Neuronal stem cell (in vitro differentiated cells): ENCODE measurements around the gene CDH13.

Experiments
- DNase-seq: peaks from one replicate; pipeline ENCODE4 v3.0.0-alpha.2; 2013; ENCODE audit warnings: low spot score
- H2AFZ ChIP-seq: one replicate; pipeline ENCODE4 v1.6.1; 2013; ENCODE audit warnings: mild to moderate bottlenecking, low read length, inconsistent platforms
- H2AK5ac ChIP-seq: 2 replicates; pipeline ENCODE4 v1.6.1; 2013; ENCODE audit warnings: low read depth, mild to moderate bottlenecking, inconsistent platforms, low read length, moderate library complexity, mixed read lengths
- H2BK120ac ChIP-seq: 2 replicates; pipeline ENCODE4 v1.6.1; 2013; ENCODE audit warnings: low read depth, mild to moderate bottlenecking, inconsistent platforms, low read length, moderate library complexity, mixed read lengths
- H2BK12ac ChIP-seq: one replicate; pipeline ENCODE4 v1.6.1; 2013; ENCODE audit warnings: low read length, inconsistent platforms
- H2BK15ac ChIP-seq: 2 replicates; pipeline ENCODE4 v1.6.1; 2013; ENCODE audit warnings: mild to moderate bottlenecking, low read length, inconsistent platforms, mixed read lengths
- H2BK5ac ChIP-seq: one replicate; pipeline ENCODE4 v1.6.1; 2013; ENCODE audit warnings: inconsistent platforms, mild to moderate bottlenecking, low read length, moderate library complexity
- H3K14ac ChIP-seq: one replicate; pipeline ENCODE4 v1.6.1; 2013; ENCODE audit warnings: low read length, inconsistent platforms
- H3K18ac ChIP-seq: 2 replicates; pipeline ENCODE4 v1.6.1; 2013; ENCODE audit warnings: low read length, inconsistent platforms
- H3K23ac ChIP-seq: 2 replicates; pipeline ENCODE4 v1.6.1; 2013; ENCODE audit warnings: low read depth, mild to moderate bottlenecking, mixed read lengths, low read length, inconsistent platforms; ENCODE audit not compliant: poor library complexity
- H3K27ac ChIP-seq: replicated peaks from 3 replicates; pipeline ENCODE4 v1.5.1; 2013; ENCODE audit warnings: low read length, inconsistent platforms
- H3K27me3 ChIP-seq, 3 experiments: 2 replicates each; pipeline ENCODE4 v1.6.1; 2013; ENCODE audit warnings: low read length in 3 of 3, mild to moderate bottlenecking in 2 of 3, inconsistent platforms in 1 of 3, low read depth in 1 of 3, mixed read lengths in 1 of 3, moderate library complexity in 1 of 3; ENCODE audit not compliant: control insufficient read depth in 3 of 3, insufficient read depth in 3 of 3
- H3K36me3 ChIP-seq, 2 donors: replicated peaks in 1 of 2; 2 replicates each; pipeline ENCODE4 v1.6.1; 2013; ENCODE audit warnings: low read length in 2 of 2; ENCODE audit not compliant: control insufficient read depth in 2 of 2, insufficient read depth in 2 of 2
- H3K4ac ChIP-seq: 2 replicates; pipeline ENCODE4 v1.6.1; 2013; ENCODE audit warnings: inconsistent platforms, mild to moderate bottlenecking, low read length, moderate library complexity
- H3K4me1 ChIP-seq, 2 donors: 1 replicate in 1 of 2; 2 replicates in 1 of 2; pipeline ENCODE4 v1.6.1; 2013; ENCODE audit warnings: low read length in 2 of 2, low read depth in 1 of 2; ENCODE audit not compliant: control insufficient read depth in 2 of 2, insufficient read depth in 1 of 2
- H3K4me2 ChIP-seq: one replicate; pipeline ENCODE4 v1.6.1; 2013; ENCODE audit warnings: mild to moderate bottlenecking, low read length, inconsistent platforms; ENCODE audit not compliant: insufficient read depth, poor library complexity, severe bottlenecking
- H3K4me3 ChIP-seq, 2 donors: 2 replicates each; pipeline ENCODE4 v1.5.1; 2013; ENCODE audit warnings: low read length in 2 of 2, mild to moderate bottlenecking in 2 of 2, inconsistent platforms in 1 of 2, moderate library complexity in 1 of 2
- H3K79me1 ChIP-seq: one replicate; pipeline ENCODE4 v1.6.1; 2013; ENCODE audit warnings: low read depth, mild to moderate bottlenecking, inconsistent platforms, low read length, moderate library complexity
- H3K9ac ChIP-seq: one replicate; pipeline ENCODE4 v1.6.1; 2013; ENCODE audit warnings: mild to moderate bottlenecking, low read depth, low read length, inconsistent platforms; ENCODE audit not compliant: poor library complexity
- H3K9me3 ChIP-seq, 2 donors: replicated peaks in 1 of 2; 2 replicates each; pipeline versions ENCODE3 to v1.6.1; 2013; ENCODE audit warnings: low read length in 2 of 2, mild to moderate bottlenecking in 2 of 2, inconsistent platforms in 1 of 2, low read depth in 1 of 2, mixed read lengths in 1 of 2, moderate library complexity in 1 of 2; ENCODE audit not compliant: control insufficient read depth in 2 of 2, insufficient read depth in 1 of 2
- H4K8ac ChIP-seq: one replicate; pipeline ENCODE4 v1.6.1; 2013; ENCODE audit warnings: low read depth, mild to moderate bottlenecking, inconsistent platforms, low read length, moderate library complexity
- H4K91ac ChIP-seq: one replicate; pipeline ENCODE4 v1.6.1; 2013; ENCODE audit warnings: low read length, low read depth, mild to moderate bottlenecking, inconsistent platforms; ENCODE audit not compliant: poor library complexity
- WGBS, 2 donors: extraction: QIAGEN DNeasy Blood & Tissue Kit; methylation state at CpG; one replicate each; pipeline ENCODE4 v1.1.7; 2013; ENCODE audit warnings: missing lambda C conversion rate in 2 of 2, mixed read lengths in 1 of 2; ENCODE audit not compliant: insufficient read length in 2 of 2, insufficient replicate concordance in 1 of 2; ENCODE audit errors: extremely low coverage in 2 of 2; 5-methylcytosine and 5-hydroxymethylcytosine counted together

The CDH13 gene

DNA sequence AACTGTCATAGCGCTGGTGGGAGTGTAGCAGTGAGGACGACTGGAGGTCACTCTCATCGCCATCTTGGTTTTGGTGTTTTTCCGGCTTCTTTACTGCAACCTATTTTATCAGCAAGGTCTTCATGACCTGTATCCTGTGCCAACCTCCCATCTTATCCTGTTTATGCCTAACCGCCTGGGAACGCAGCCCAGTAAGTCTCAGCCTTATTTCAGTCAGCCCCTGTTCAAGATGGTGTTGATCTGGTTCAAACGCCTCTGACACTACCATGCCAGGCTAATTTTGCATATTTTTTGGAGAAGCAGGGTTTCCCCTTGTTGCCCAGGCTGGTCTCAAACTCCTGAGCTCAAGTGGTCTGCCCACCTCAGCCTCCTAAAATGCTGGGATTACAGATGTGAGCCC, 1001.2 kb downstream of the CDH13 start:
- H3K27me3 ChIP-seq: peaks cover 0 to 5% (median 0%) of the 10 kb centered on the region in 3 experiments
- no peaks in the 10 kb centered on the region for H3K79me1 ChIP-seq
- no peak overlapping the region for H2AFZ ChIP-seq
- H3K4ac ChIP-seq: no peak overlapping the region
- H3K36me3 ChIP-seq: no peaks in the 10 kb centered on the region
- H3K27ac ChIP-seq: no peak overlapping the region
- no peak overlapping the region for H4K91ac ChIP-seq
- no peak overlapping the region for H3K23ac ChIP-seq
- no peak overlapping the region for H2BK5ac ChIP-seq
- no peak overlapping the region for H4K8ac ChIP-seq
- H2BK12ac ChIP-seq: no peak overlapping the region
- H3K4me2 ChIP-seq: no peak overlapping the region
- no peak overlapping the region for H3K18ac ChIP-seq
- H3K4me3 ChIP-seq: no peak overlapping the region
- H3K4me1 ChIP-seq: peaks cover 8 to 10% of the 10 kb centered on the region in 2 donors
- H2BK15ac ChIP-seq: no peak overlapping the region
- WGBS, 2 donors: no CpG with 5 or more reads among the region's 7 CpGs
- H3K9ac ChIP-seq: no peak overlapping the region
- no peak overlapping the region for H2AK5ac ChIP-seq
- DNase-seq: no peak
- H2BK120ac ChIP-seq: no peak overlapping the region
- H3K14ac ChIP-seq: no peak overlapping the region
- H3K9me3 ChIP-seq: no peaks in the 10 kb centered on the region

DNA sequence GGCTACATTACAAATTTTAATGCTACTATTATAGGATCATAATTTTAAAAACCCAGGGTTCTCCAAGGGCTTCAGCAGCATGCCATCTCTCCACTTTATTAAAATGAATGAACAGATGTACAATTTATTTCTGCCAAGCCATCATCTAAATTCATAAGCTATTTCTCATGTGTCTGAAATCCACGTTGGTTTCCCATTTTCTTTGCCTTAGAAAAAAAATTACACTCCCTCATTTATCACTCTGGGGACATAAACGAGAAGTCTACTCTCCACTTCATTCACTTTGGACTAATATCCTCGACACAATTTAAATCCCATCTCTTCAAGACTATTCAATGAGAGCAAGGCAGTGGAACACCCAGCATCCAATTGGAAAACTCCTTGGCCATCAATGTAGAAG, 1002.7 kb downstream of the CDH13 start:
- no peak overlapping the region for H3K4me2 ChIP-seq
- H3K36me3 ChIP-seq: no peaks in the 10 kb centered on the region
- H2BK12ac ChIP-seq: no peak overlapping the region
- H3K27ac ChIP-seq: no peak overlapping the region
- no peak overlapping the region for H3K18ac ChIP-seq
- H3K27me3 ChIP-seq: peaks cover 0 to 5% (median 0%) of the 10 kb centered on the region in 3 experiments
- no peaks in the 10 kb centered on the region for H3K79me1 ChIP-seq
- H4K91ac ChIP-seq: no peak overlapping the region
- no peak overlapping the region for H3K4me3 ChIP-seq
- H2AFZ ChIP-seq: no peak overlapping the region
- H3K14ac ChIP-seq: peak overlapping the region; percentile 15
- no peak overlapping the region for H4K8ac ChIP-seq
- H2BK5ac ChIP-seq: no peak overlapping the region
- no peak overlapping the region for H3K4ac ChIP-seq
- no peak overlapping the region for H2BK120ac ChIP-seq
- no peaks in the 10 kb centered on the region for H3K9me3 ChIP-seq
- DNase-seq: no peak
- no peak overlapping the region for H3K23ac ChIP-seq
- H3K9ac ChIP-seq: no peak overlapping the region
- no peak overlapping the region for H2AK5ac ChIP-seq
- peaks cover 4 to 7% of the 10 kb centered on the region in 2 donors for H3K4me1 ChIP-seq
- no CpG with 5 or more reads among the region's 3 CpGs for WGBS, 2 donors
- H2BK15ac ChIP-seq: no peak overlapping the region

DNA sequence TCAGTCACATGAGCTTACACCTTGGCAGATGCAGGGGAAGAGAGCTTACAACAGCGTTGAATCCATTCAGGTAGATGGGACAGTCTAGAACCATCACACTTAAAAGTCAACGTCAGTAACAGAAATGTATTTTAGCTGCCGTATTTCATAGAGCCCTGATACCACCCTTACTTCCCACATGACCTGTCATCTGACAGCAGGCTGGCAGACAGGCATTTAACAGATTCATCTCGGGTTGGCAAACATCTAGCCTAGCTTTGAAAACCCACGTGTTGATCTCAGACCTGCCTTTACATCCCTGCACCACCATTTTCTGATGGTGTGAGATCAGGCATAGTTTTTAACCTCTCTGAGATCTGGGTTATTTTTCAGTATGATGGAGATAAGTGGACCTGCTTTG, 1003.1 kb downstream of the CDH13 start:
- Histone ChIP-seq H3K4me3 (no peak overlapping the region), H3K4me2 (no peak overlapping the region), H3K9ac (no peak overlapping the region), H3K14ac (peak overlapping the region; percentile 15), H3K23ac (no peak overlapping the region), H2AK5ac (no peak overlapping the region), H3K27ac (no peak overlapping the region), H3K4me1 (peaks cover 0 to 3% of the 10 kb centered on the region in 2 donors), H4K8ac (no peak overlapping the region), H2AFZ (no peak overlapping the region), H2BK12ac (no peak overlapping the region), H2BK5ac (no peak overlapping the region), H3K79me1 (no peaks in the 10 kb centered on the region), H3K4ac (no peak overlapping the region), H4K91ac (no peak overlapping the region), H3K18ac (no peak overlapping the region), H2BK120ac (no peak overlapping the region), H3K9me3 (no peaks in the 10 kb centered on the region), H3K27me3 (peaks cover 0 to 5% (median 0%) of the 10 kb centered on the region in 3 experiments), H3K36me3 (no peaks in the 10 kb centered on the region), H2BK15ac (no peak overlapping the region)
- DNase-seq: no peak
- WGBS, 2 donors: no CpG with 5 or more reads among the region's 5 CpGs

DNA sequence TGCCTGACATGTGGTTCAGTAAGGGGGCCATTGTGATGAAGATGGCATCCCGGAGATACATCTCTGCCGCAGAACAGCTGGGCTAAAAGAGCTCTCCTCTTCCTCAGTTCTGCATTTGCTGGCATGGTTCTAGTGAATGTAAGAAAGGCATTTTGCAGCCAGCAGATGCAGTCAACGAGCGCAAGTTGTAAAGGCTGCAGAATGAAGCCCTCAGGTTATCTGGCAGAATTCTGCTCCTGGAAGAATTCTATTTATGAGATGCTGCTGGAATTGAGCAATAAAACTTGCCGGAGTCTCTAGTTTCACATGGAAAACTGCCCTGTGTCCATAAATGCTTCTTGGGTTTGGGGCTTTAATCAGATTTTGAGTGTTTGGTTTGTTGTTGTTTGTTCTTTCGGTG, 1004.2 kb downstream of the CDH13 start:
- Histone ChIP-seq H4K8ac (no peak overlapping the region), H3K4me1 (no peaks in the 10 kb centered on the region), H2AK5ac (no peak overlapping the region), H3K27me3 (peaks cover 0 to 5% (median 0%) of the 10 kb centered on the region in 3 experiments), H2AFZ (no peak overlapping the region), H2BK12ac (no peak overlapping the region), H3K27ac (no peak overlapping the region), H4K91ac (no peak overlapping the region), H3K9me3 (no peaks in the 10 kb centered on the region), H3K4ac (no peak overlapping the region), H2BK5ac (no peak overlapping the region), H3K9ac (no peak overlapping the region), H3K14ac (no peak overlapping the region), H3K18ac (no peak overlapping the region), H3K36me3 (no peaks in the 10 kb centered on the region), H3K23ac (no peak overlapping the region), H2BK15ac (no peak overlapping the region), H2BK120ac (no peak overlapping the region), H3K4me2 (no peak overlapping the region), H3K4me3 (no peak overlapping the region), H3K79me1 (no peaks in the 10 kb centered on the region)
- WGBS, 2 donors: no CpG with 5 or more reads among the region's 6 CpGs
- no peak for DNase-seq
